Fibroblast of lung (primary cell): ENCODE data around the gene PRELID3B. TPM values are rescaled to one million over a fixed set of nuclear protein-coding genes. Genes with fewer than 3 reads are reported as not detected.

ENCODE experiments used
- DNase-seq, 2 donors: peaks; one replicate each; pipeline versions ENCODE4 v3.0.0 to v3.0.0-alpha.2; 2010; ENCODE audit warnings: low read depth in 2 of 2
- H2AFZ ChIP-seq: 2 replicates; pipeline ENCODE4 v1.5.1; 2012; ENCODE audit warnings: low read length, control low read depth, inconsistent platforms
- H3K27ac ChIP-seq: 2 replicates; pipeline ENCODE4 v1.5.1; 2011; ENCODE audit warnings: low read length, control low read depth; ENCODE audit not compliant: insufficient read depth
- H3K27me3 ChIP-seq: 2 replicates; pipeline ENCODE4 v1.5.1; 2011; ENCODE audit warnings: mild to moderate bottlenecking, low read length; ENCODE audit not compliant: control insufficient read depth, insufficient read depth
- H3K36me3 ChIP-seq: 2 replicates; pipeline ENCODE4 v1.5.1; 2011; ENCODE audit warnings: low read length; ENCODE audit not compliant: control insufficient read depth, insufficient read depth
- H3K4me1 ChIP-seq: 2 replicates; pipeline ENCODE4 v1.5.1; 2011; ENCODE audit warnings: low read length; ENCODE audit not compliant: control insufficient read depth, insufficient read depth; ENCODE audit errors: extremely low read depth
- H3K4me2 ChIP-seq: 2 replicates; pipeline ENCODE4 v1.5.1; 2011; ENCODE audit warnings: low read length, control low read depth; ENCODE audit not compliant: insufficient read depth; ENCODE audit errors: extremely low read depth
- H3K4me3 ChIP-seq, 4 experiments: fragments of 200-600 bp in 1 of 4; sonication (generic) in 1 of 4; replicated peaks in 1 of 4; 2 replicates each; pipeline ENCODE4 v1.5.1; 2011 to 2016; ENCODE audit warnings: low read length in 4 of 4, low read depth in 3 of 4, mild to moderate bottlenecking in 3 of 4, control low read depth in 2 of 4, inconsistent platforms in 1 of 4, mixed read lengths in 1 of 4; ENCODE audit not compliant: insufficient read depth in 1 of 4; ENCODE audit errors: control extremely low read depth in 1 of 4
- H3K79me2 ChIP-seq: 2 replicates; pipeline ENCODE4 v1.5.1; 2012; ENCODE audit warnings: mild to moderate bottlenecking, low read length, inconsistent platforms; ENCODE audit not compliant: control insufficient read depth, insufficient read depth
- H3K9ac ChIP-seq: 2 replicates; pipeline ENCODE4 v1.5.1; 2011; ENCODE audit warnings: mild to moderate bottlenecking, low read length, control low read depth; ENCODE audit not compliant: insufficient read depth
- H3K9me3 ChIP-seq: 2 replicates; pipeline ENCODE4 v1.5.1; 2012; ENCODE audit warnings: low read depth, low read length; ENCODE audit not compliant: control insufficient read depth, insufficient read depth
- H4K20me1 ChIP-seq: 2 replicates; pipeline ENCODE4 v1.5.1; 2011; ENCODE audit warnings: low read length; ENCODE audit not compliant: control insufficient read depth, insufficient read depth; ENCODE audit errors: extremely low read depth
- EZH2 ChIP-seq: IDR thresholded peaks from 2 replicates; pipeline ENCODE4 v1.5.1; 2012; ENCODE audit warnings: low read length, control low read depth, mild to moderate bottlenecking; ENCODE audit errors: missing control alignments
- polyA plus RNA-seq, 2 donors: library from polyadenylated mRNA; depleted of rRNA in 1 of 2; stranded (reverse) in 1 of 2; unstranded in 1 of 2; fragments of >200 nt; gene quantifications; 2 replicates each; pipeline ENCODE4 v1.2.1, GENCODE V29; 2011 to 2012; ENCODE audit warnings: missing spikeins in 1 of 2
- total RNA-seq: library from RNA; depleted of rRNA; stranded (reverse); fragments of >200 nt; gene quantifications from 2 replicates; pipeline ENCODE4 v1.2.1, GENCODE V29; 2014
- TF ChIP-seq, protein P1 (sequence below), 2 donors: IDR thresholded peaks in 1 of 2; conservative IDR thresholded peaks in 1 of 2; 1 replicate in 1 of 2; 2 replicates in 1 of 2; pipeline ENCODE4 v1.5.1; 2011 to 2012; ENCODE audit warnings: low read length in 2 of 2, control low read depth in 1 of 2, inconsistent platforms in 1 of 2, low read depth in 1 of 2, mild to moderate bottlenecking in 1 of 2

The PRELID3B gene
- total and polyA plus RNA-seq, 2 donors (not counting 1 experiment from before 2014, with no cell fraction given): 64.5 to 127 TPM

DNA sequence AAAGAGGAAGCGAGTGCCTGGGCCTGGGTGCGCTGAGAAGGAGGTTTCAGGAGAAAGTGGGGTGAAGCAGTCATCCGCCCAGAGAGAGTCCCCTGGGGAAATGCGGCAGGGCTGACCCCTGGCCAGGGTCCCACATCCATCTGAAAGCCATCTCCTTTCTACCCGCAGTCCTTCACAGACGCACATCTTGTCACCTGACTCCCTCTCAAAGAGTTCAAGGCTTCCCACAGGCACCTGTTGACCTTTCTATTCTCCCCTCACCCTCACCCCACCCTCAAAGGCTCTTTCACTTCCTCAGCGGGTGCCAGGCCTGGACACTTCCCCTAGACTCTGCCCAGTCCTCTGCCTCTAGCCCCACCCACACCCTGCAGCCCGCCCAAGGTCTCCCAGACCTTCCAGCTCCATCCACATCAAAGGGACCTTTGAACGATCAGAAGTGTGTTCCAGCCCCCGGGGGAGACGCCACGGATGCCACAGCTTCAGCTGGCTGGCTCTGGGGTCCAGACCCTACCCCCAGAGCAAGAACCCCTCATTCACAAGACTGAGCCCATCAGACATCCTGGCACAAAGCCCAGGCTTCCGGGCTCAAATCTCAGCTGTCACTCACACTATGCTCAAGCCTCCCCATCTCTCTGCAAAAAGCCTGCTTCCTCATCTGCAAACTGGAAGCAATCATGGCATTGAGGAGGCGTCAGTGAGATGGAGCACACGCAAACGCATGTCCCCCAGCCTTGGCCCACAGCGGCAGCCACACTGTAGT, 37.6 kb downstream of the PRELID3B start:
- H2AFZ ChIP-seq: no peak overlapping the region
- H3K4me1 ChIP-seq: peaks cover 8% of the 10 kb centered on the region
- no peak for TF ChIP-seq EZH2
- TF ChIP-seq, protein P1, sequence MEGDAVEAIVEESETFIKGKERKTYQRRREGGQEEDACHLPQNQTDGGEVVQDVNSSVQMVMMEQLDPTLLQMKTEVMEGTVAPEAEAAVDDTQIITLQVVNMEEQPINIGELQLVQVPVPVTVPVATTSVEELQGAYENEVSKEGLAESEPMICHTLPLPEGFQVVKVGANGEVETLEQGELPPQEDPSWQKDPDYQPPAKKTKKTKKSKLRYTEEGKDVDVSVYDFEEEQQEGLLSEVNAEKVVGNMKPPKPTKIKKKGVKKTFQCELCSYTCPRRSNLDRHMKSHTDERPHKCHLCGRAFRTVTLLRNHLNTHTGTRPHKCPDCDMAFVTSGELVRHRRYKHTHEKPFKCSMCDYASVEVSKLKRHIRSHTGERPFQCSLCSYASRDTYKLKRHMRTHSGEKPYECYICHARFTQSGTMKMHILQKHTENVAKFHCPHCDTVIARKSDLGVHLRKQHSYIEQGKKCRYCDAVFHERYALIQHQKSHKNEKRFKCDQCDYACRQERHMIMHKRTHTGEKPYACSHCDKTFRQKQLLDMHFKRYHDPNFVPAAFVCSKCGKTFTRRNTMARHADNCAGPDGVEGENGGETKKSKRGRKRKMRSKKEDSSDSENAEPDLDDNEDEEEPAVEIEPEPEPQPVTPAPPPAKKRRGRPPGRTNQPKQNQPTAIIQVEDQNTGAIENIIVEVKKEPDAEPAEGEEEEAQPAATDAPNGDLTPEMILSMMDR (conservative IDR thresholded peaks at IDR 0.05 in 1 of 2, IDR thresholded peaks at IDR 0.05 in 1 of 2; ENCODE audit: low read depth in 1 of 2, low read length in 2 of 2): no peak
- H4K20me1 ChIP-seq: no peaks in the 10 kb centered on the region
- peak overlapping the region in 2 of 4 experiments; percentile 32 to 77 for H3K4me3 ChIP-seq
- no peak overlapping the region for H3K9ac ChIP-seq
- H3K9me3 ChIP-seq: no peaks in the 10 kb centered on the region
- H3K27ac ChIP-seq: no peak overlapping the region
- peaks cover 10% of the 10 kb centered on the region for H3K79me2 ChIP-seq
- DNase-seq: no peak
- peaks cover 7% of the 10 kb centered on the region for H3K36me3 ChIP-seq
- peak overlapping the region; percentile 99 for H3K4me2 ChIP-seq
- no peaks in the 10 kb centered on the region for H3K27me3 ChIP-seq

DNA sequence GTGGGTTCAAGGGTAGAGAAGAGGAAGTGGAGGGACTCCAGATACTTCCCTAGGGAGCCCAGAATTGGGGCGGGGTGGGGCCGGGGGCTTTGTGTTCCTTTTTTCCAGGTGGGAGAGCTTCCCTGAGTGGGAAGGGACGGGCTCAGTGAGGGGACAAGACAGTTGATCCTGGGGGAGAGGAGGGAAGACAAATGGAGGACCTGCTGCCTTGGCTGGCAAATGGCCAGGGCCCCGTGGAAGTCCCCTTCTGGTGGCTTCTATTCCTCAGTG, 38.2 kb downstream of the PRELID3B start:
- peaks cover 7% of the 10 kb centered on the region for H3K36me3 ChIP-seq
- H3K27me3 ChIP-seq: no peaks in the 10 kb centered on the region
- no peaks in the 10 kb centered on the region for H3K9me3 ChIP-seq
- no peak overlapping the region for H3K4me3 ChIP-seq
- no peaks in the 10 kb centered on the region for H4K20me1 ChIP-seq
- no peak for DNase-seq
- no peak for TF ChIP-seq EZH2
- TF ChIP-seq, protein P1 (conservative IDR thresholded peaks at IDR 0.05 in 1 of 2, IDR thresholded peaks at IDR 0.05 in 1 of 2; ENCODE audit: low read depth in 1 of 2, low read length in 2 of 2): no peak
- no peak overlapping the region for H2AFZ ChIP-seq
- no peak overlapping the region for H3K27ac ChIP-seq
- peaks cover 8% of the 10 kb centered on the region for H3K4me1 ChIP-seq
- H3K9ac ChIP-seq: no peak overlapping the region
- H3K4me2 ChIP-seq: no peak overlapping the region
- peaks cover 10% of the 10 kb centered on the region for H3K79me2 ChIP-seq

GRCh38 chr20:59003836-59004492, 38.6 kb downstream of the PRELID3B start:
- H4K20me1 ChIP-seq: no peaks in the 10 kb centered on the region
- H2AFZ ChIP-seq: no peak overlapping the region
- TF ChIP-seq EZH2: no peak
- TF ChIP-seq, protein P1 (conservative IDR thresholded peaks at IDR 0.05 in 1 of 2, IDR thresholded peaks at IDR 0.05 in 1 of 2; ENCODE audit: low read depth in 1 of 2, low read length in 2 of 2): no peak
- H3K4me1 ChIP-seq: peaks cover 8% of the 10 kb centered on the region
- H3K27ac ChIP-seq: no peak overlapping the region
- H3K4me2 ChIP-seq: no peak overlapping the region
- no peaks in the 10 kb centered on the region for H3K27me3 ChIP-seq
- no peaks in the 10 kb centered on the region for H3K9me3 ChIP-seq
- H3K9ac ChIP-seq: no peak overlapping the region
- DNase-seq: no peak
- no peak overlapping the region for H3K4me3 ChIP-seq
- peaks cover 9% of the 10 kb centered on the region for H3K36me3 ChIP-seq
- H3K79me2 ChIP-seq: peaks cover 10% of the 10 kb centered on the region
